Ascending aorta (tissue), 2 donors: ENCODE measurements around the gene RPL15. TPM values are rescaled to one million over a fixed set of nuclear protein-coding genes. Genes with fewer than 3 reads are reported as not detected.

Experiments
- DNase-seq, 2 donors: peaks; one replicate each; pipeline ENCODE4 v3.0.0-alpha.2; 2019; ENCODE audit warnings: low spot score in 2 of 2
- H3K27ac ChIP-seq, 2 donors: fragments of 200-600 bp; sonication (generic); one replicate each; pipeline ENCODE4 v1.5.1; 2016 to 2017; ENCODE audit warnings: mild to moderate bottlenecking in 1 of 2
- H3K27me3 ChIP-seq: fragments of 200-600 bp; sonication (generic); one replicate; pipeline ENCODE4 v1.5.1; 2017
- H3K36me3 ChIP-seq, 2 donors: fragments of 200-600 bp; sonication (generic); one replicate each; pipeline ENCODE4 v1.5.1; 2016
- H3K4me1 ChIP-seq, 2 donors: fragments of 200-600 bp; sonication (generic); one replicate each; pipeline ENCODE4 v1.5.1; 2016 to 2017; ENCODE audit warnings: mild to moderate bottlenecking in 1 of 2
- H3K4me3 ChIP-seq, 2 donors: fragments of 200-600 bp; sonication (generic); one replicate each; pipeline ENCODE4 v1.5.1; 2016 to 2017; ENCODE audit warnings: mild to moderate bottlenecking in 1 of 2
- H3K9me3 ChIP-seq, 2 donors: fragments of 200-600 bp; sonication (generic); one replicate each; pipeline ENCODE4 v1.5.1; 2016
- CTCF ChIP-seq, 3 experiments: fragments of 200-600 bp in 2 of 3; fragments of 450-650 bp in 1 of 3; sonication (generic) in 2 of 3; IDR thresholded peaks; one replicate each; pipeline ENCODE4 v1.5.1; 2016 to 2019; ENCODE audit warnings: antibody characterized with exemption in 3 of 3, mild to moderate bottlenecking in 1 of 3, moderate library complexity in 1 of 3
- intact Hi-C: fragments of 100-400 bp; cut with DNase I; formaldehyde crosslinking; loops from one replicate; pipeline ENCODE4 v1.15.1; 2023
- total RNA-seq: library from RNA; depleted of rRNA; stranded (reverse); fragments of >200 nt; gene quantifications from one replicate; pipeline ENCODE4 v1.1.0, GENCODE V29; 2016

Gene RPL15
- total RNA-seq, 1 donor from 2014 or later = 1,680 TPM

GRCh38 chr3:23964537-23965235 lies 47.8 kb downstream of the RPL15 start:
- Histone ChIP-seq H3K27me3 (no peaks in the 10 kb centered on the region), H3K9me3 (no peaks in the 10 kb centered on the region), H3K36me3 (peaks cover 12 to 49% of the 10 kb centered on the region in 2 donors), H3K27ac (peak overlapping the region; percentile 44 to 64), H3K4me1 (peaks cover 0 to 31% of the 10 kb centered on the region in 2 donors), H3K4me3 (no peak overlapping the region)
- intact Hi-C loops = loop anchor here (2.0 kb wide), 1 partner anchor 18 kb away; no protein-coding TSS in a partner anchor
- no peak for TF ChIP-seq CTCF (IDR thresholded peaks at IDR 0.05)
- DNase-seq = no peak

GRCh38 chr3:23966328-23966727 lies 49.4 kb downstream of the RPL15 start:
- no peak overlapping the region for H3K4me3 ChIP-seq
- H3K36me3 ChIP-seq = peaks cover 8 to 43% of the 10 kb centered on the region in 2 donors
- peak overlapping the region; percentile 22 to 28 for H3K27ac ChIP-seq
- no peak for TF ChIP-seq CTCF (IDR thresholded peaks at IDR 0.05)
- H3K9me3 ChIP-seq = no peaks in the 10 kb centered on the region
- H3K27me3 ChIP-seq = no peaks in the 10 kb centered on the region
- intact Hi-C loops = no loop called here
- peaks cover 0 to 31% of the 10 kb centered on the region in 2 donors for H3K4me1 ChIP-seq
- no peak for DNase-seq

DNA sequence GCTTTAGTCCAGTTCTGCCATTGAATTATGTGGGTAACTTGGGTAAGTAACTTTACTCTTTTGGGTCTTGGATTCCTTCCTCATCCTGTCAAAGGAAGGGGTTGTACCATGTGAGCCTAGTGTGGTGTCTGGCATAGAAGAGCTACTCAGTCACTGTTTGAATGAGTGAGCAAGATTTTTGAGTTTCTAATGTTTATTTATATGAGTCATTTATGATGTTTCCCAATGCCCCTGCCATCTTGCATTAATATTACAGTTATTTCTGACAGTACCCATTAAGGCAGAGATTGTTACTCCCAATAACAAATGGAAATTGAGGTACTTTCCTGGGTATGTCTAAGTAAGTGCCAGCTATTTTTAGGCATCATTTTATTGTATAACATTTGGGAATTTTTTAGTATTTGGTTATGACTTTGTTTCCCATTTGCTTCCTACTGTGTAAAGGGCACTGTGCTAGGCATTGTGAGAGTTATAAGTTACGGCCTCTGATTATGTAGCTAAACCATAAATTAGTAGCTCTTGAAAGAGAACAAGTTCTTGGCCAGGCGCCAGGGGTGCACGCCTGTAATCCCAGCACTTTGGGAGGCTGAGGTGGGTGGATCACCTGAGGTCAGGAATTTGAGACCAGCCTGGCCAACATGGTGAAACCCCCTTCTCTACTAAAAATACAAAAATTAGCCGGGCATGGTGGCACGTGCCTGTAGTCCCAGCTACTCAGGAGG lies 51.7 kb downstream of the RPL15 start:
- TF ChIP-seq CTCF (IDR thresholded peaks at IDR 0.05) = no peak
- Histone ChIP-seq H3K4me1 (peaks cover 0 to 27% of the 10 kb centered on the region in 2 donors), H3K36me3 (peaks cover 3 to 37% of the 10 kb centered on the region in 2 donors), H3K27me3 (no peaks in the 10 kb centered on the region), H3K9me3 (no peaks in the 10 kb centered on the region), H3K4me3 (no peak overlapping the region), H3K27ac (peak overlapping the region; percentile 31 to 48)
- no peak for DNase-seq
- intact Hi-C loops = no loop called here

DNA sequence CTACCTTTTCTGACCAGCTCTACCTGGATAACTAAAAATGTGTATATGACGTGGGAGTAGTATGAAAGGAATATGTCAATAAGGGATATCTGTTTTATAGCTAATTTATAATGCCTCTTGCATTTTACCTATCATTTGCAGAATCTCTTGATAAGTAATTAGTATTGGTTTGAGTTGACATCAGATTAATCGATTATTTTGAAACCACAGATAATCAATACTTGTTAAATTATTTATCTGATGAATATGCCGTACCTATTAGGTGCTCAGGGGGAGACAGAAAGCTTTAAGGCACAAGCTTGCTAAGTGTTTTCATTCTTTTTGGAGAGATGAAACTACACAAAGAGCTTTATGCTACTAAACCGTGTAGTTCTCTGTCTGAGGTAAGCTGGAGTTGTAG lies 52.5 kb downstream of the RPL15 start:
- H3K4me3 ChIP-seq = no peak overlapping the region
- no peaks in the 10 kb centered on the region for H3K9me3 ChIP-seq
- intact Hi-C loops = no loop called here
- no peak for TF ChIP-seq CTCF (IDR thresholded peaks at IDR 0.05)
- H3K27me3 ChIP-seq = no peaks in the 10 kb centered on the region
- peaks cover 0 to 33% of the 10 kb centered on the region in 2 donors for H3K36me3 ChIP-seq
- peaks cover 0 to 22% of the 10 kb centered on the region in 2 donors for H3K4me1 ChIP-seq
- DNase-seq = no peak
- H3K27ac ChIP-seq = peak overlapping the region; percentile 45 to 53

Other genes with a start within 250 kb of the RPL15 start
- gene UBE2E1, start 111.2 kb upstream of the RPL15 start, total RNA-seq = 74.6 TPM
- gene NKIRAS1, start 142 bp upstream of the RPL15 start, total RNA-seq = 8.7 TPM
- 6.5 TPM for gene NR1D2, start 28.2 kb downstream of the RPL15 start, total RNA-seq